Jurkat, Clone E6-1 (cell line): Measurements from ENCODE around the gene PRR4.

Source experiments
- DNase-seq: peaks from one replicate; pipeline ENCODE4 v3.0.0-alpha.2; 2011; ENCODE audit warnings: low read depth, low spot score
- H3K4me3 ChIP-seq: 2 replicates; pipeline ENCODE4 v1.5.1; 2011; ENCODE audit warnings: mild to moderate bottlenecking, low read length, control low read depth, moderate library complexity

Gene PRR4

DNA sequence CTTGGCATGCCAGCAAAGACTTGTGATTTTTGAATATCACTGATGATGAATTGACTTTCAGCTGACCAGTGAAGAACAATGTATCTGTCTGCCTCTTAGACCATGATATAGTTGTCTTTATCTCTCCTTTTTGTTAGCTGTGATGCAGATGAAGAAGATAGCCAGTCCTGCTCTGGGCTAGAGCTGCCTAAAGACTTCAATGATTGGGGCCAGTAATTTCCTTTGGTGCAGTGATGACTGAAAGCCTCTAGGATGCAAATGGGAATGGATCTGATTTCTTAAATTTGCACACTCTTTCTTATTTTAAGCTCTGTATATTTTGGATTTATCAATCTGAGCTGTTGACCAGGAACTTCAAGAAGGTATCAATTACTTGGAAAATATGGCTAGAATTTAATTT is 39.2 kb downstream of the PRR4 start, which contains the start of gene TAS2R9:
Gene TAS2R9, minus strand, starts transcription at position 101 of the 400 bp plus-strand sequence. Its CDS starts 93 bp downstream, at position 8.
- DNase-seq, result no peak
- H3K4me3 ChIP-seq, result no peak within 1 kb of the TSS

DNA sequence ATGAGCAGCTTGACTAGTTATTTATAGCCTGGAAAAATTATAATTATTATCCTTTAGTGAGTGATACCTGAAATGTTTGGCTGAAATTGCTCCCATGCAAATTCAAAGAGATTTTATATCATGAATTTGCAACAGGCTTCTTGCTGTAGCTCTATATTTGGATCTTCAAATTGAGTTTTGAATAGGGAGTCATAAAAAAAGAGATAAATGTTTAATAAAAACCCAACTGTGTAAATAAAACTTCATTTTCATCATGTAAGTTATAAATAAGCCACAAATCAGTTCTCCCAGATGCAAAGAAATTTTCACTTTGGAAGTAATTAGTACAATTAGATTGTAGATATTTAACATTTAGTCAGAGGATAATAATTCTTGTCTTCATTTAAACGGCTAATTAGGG is 42.1 kb downstream of the PRR4 start, which contains the start of gene TAS2R8:
Gene TAS2R8, minus strand, starts transcription at position 101 of the 400 bp plus-strand sequence. CDS start 306 bp downstream, outside the sequence.
- DNase-seq, result no peak
- no peak within 1 kb of the TSS for H3K4me3 ChIP-seq

GRCh38 chr12:10802587-10802986 is 46.7 kb downstream of the PRR4 start, which contains the start of gene TAS2R7:
Gene TAS2R7 (minus strand): TSS chr12:10802627. CDS start chr12:10802570, 57 bp downstream.
- no peak within 1 kb of the TSS for H3K4me3 ChIP-seq
- DNase-seq, result no peak

GRCh38 chr12:10801741-10802140 is 47.5 kb downstream of the PRR4 start:
- no peak overlapping the region for H3K4me3 ChIP-seq
- DNase-seq, result no peak
